OCI-LY7 (cell line): Measurements from ENCODE around the gene GTSE1. TPM values are rescaled to one million over a fixed set of nuclear protein-coding genes. Genes with fewer than 3 reads are reported as not detected.

Source experiments
- BruUV-seq: library from RNA; stranded (reverse); fragments of 400-500 nt; replicated peaks from 2 replicates; lab custom pipeline; 2021; lab: Mats Ljungman, UMichigan
- CTCF ChIA-PET: fragments of 300-600 bp; sonication (Branson Sonifier 250); formaldehyde crosslinking; loops from one replicate; lab custom pipeline; 2022; ENCODE audit warnings: antibody characterized with exemption; ENCODE audit not compliant: unreplicated experiment; lab: Charles Lee
- POLR2A ChIA-PET: fragments of 300-600 bp; sonication (Branson Sonifier 250); formaldehyde crosslinking; loops from one replicate; lab custom pipeline; 2022; ENCODE audit warnings: antibody characterized with exemption; lab: Charles Lee
- DNase-seq: peaks from one replicate; pipeline ENCODE4 v3.0.0-alpha.2; 2015; ENCODE audit warnings: low spot score
- H2AFZ ChIP-seq: fragments of 200-600 bp; sonication (generic), shearing (Covaris generic); 2 replicates; pipeline ENCODE4 v1.6.1; 2014; ENCODE audit warnings: mild to moderate bottlenecking, antibody characterized with exemption, low read length, moderate library complexity
- H3K27ac ChIP-seq: fragments of 200-600 bp; sonication (generic); 2 replicates; pipeline ENCODE4 v1.5.1; 2014; ENCODE audit warnings: mixed run types, low read depth, mild to moderate bottlenecking, moderate library complexity, low read length, inconsistent platforms; ENCODE audit not compliant: poor library complexity, severe bottlenecking
- H3K36me3 ChIP-seq: fragments of 200-600 bp; sonication (generic); 2 replicates; pipeline ENCODE4 v1.6.1; 2014; ENCODE audit warnings: mild to moderate bottlenecking, antibody characterized with exemption, low read length, moderate library complexity, mixed read lengths; ENCODE audit not compliant: insufficient read depth
- H3K4me1 ChIP-seq: fragments of 200-600 bp; sonication (generic); 2 replicates; pipeline ENCODE4 v1.5.1; 2014; ENCODE audit warnings: mild to moderate bottlenecking, low read length; ENCODE audit not compliant: insufficient read depth, poor library complexity, severe bottlenecking
- H3K4me2 ChIP-seq: fragments of 200-600 bp; sonication (generic); 2 replicates; pipeline ENCODE4 v1.6.1; 2014; ENCODE audit warnings: mild to moderate bottlenecking, low read length
- H3K4me3 ChIP-seq: fragments of 200-600 bp; sonication (generic); 2 replicates; pipeline ENCODE4 v1.5.1; 2014; ENCODE audit warnings: mild to moderate bottlenecking, low read depth, low read length; ENCODE audit not compliant: poor library complexity, severe bottlenecking
- H3K79me2 ChIP-seq: fragments of 200-600 bp; sonication (generic); 2 replicates; pipeline ENCODE4 v1.6.1; 2016; ENCODE audit warnings: low read depth, mild to moderate bottlenecking, low read length, moderate library complexity, mixed read lengths; ENCODE audit not compliant: insufficient read depth
- H3K9me2 ChIP-seq: fragments of 200-600 bp; sonication (generic); 2 replicates; pipeline ENCODE4 v1.6.1; 2016; ENCODE audit warnings: mild to moderate bottlenecking, low read length, mixed read lengths; ENCODE audit not compliant: insufficient read depth
- H3K9me3 ChIP-seq: fragments of 200-600 bp; sonication (generic); 2 replicates; pipeline ENCODE4 v1.6.1; 2014; ENCODE audit warnings: mild to moderate bottlenecking, mixed run types, low read length, mixed read lengths
- H4K20me1 ChIP-seq: fragments of 200-600 bp; sonication (generic); 2 replicates; pipeline ENCODE4 v1.6.1; 2014; ENCODE audit warnings: mild to moderate bottlenecking, antibody characterized with exemption, low read length, moderate library complexity, mixed read lengths; ENCODE audit not compliant: insufficient read depth
- CTCF ChIP-seq: fragments of 200-600 bp; sonication (generic); conservative IDR thresholded peaks from 2 replicates; pipeline ENCODE4 v1.5.1; 2014; ENCODE audit warnings: mild to moderate bottlenecking, antibody characterized with exemption, low read length, moderate library complexity, mixed read lengths
- EZH2phosphoT487 ChIP-seq: fragments of 200-600 bp; sonication (generic); IDR thresholded peaks from 2 replicates; pipeline ENCODE4 v1.6.1; 2018; ENCODE audit warnings: low read depth, borderline replicate concordance, mild to moderate bottlenecking, mixed run types, antibody characterized with exemption, low read length, moderate library complexity, mixed read lengths
- intact Hi-C: fragments of 100-400 bp; cut with micrococcal nuclease; formaldehyde crosslinking; loops from one replicate; pipeline ENCODE4 v1.10.0; 2022; ENCODE audit not compliant: unreplicated experiment
- total RNA-seq, 2 experiments: library from RNA; depleted of rRNA in 1 of 2; stranded (reverse); fragments of >200 nt in 1 of 2; shearing (Covaris generic) in 1 of 2; gene quantifications; 2 replicates each; pipeline ENCODE4 v1.2.3, GENCODE V29; 2014 to 2022

GTSE1 gene
- total RNA-seq, 2 experiments from 2014 or later: 54.7 to 109 TPM

GRCh38 chr22:46322711-46323110 is 26.0 kb downstream of the GTSE1 start:
- no TSS peak for BruUV-seq
- no peaks in the 10 kb centered on the region for H3K9me2 ChIP-seq
- H3K4me2 ChIP-seq: no peak overlapping the region
- no peak overlapping the region for H3K27ac ChIP-seq
- no peak overlapping the region for H2AFZ ChIP-seq
- intact Hi-C loops: no loop called here
- H4K20me1 ChIP-seq: no peaks in the 10 kb centered on the region; the same call in 1 of the 2 replicates
- DNase-seq: no peak
- ChIA-PET POLR2A (no interaction called here), CTCF (no interaction called here)
- no peak overlapping the region for H3K4me3 ChIP-seq
- no peaks in the 10 kb centered on the region for H3K9me3 ChIP-seq
- peaks cover 92% of the 10 kb centered on the region for H3K36me3 ChIP-seq
- no peaks in the 10 kb centered on the region for H3K79me2 ChIP-seq
- H3K4me1 ChIP-seq: no peaks in the 10 kb centered on the region
- TF ChIP-seq EZH2phosphoT487 (no peak), CTCF (no peak)

- Histone ChIP-seq H3K9me2 (no peaks in the 10 kb centered on the region), H3K27ac (no peak overlapping the region), H4K20me1 (no peaks in the 10 kb centered on the region; the same call in 1 of the 2 replicates), H2AFZ (no peak overlapping the region), H3K4me3 (no peak overlapping the region), H3K36me3 (peaks cover 92% of the 10 kb centered on the region), H3K79me2 (no peaks in the 10 kb centered on the region), H3K4me2 (no peak overlapping the region), H3K9me3 (no peaks in the 10 kb centered on the region), H3K4me1 (no peaks in the 10 kb centered on the region)
- BruUV-seq: no TSS peak
- DNase-seq: no peak
- ChIA-PET CTCF (no interaction called here), POLR2A (no interaction called here)
- no peak for TF ChIP-seq CTCF
- no peak for TF ChIP-seq EZH2phosphoT487
- intact Hi-C loops: no loop called here
Observed at GRCh38 chr22:46323162-46323561, 26.5 kb downstream of the GTSE1 start.

- POLR2A ChIA-PET: no interaction called here
- no TSS peak for BruUV-seq
- Histone ChIP-seq H3K9me3 (no peaks in the 10 kb centered on the region), H2AFZ (no peak overlapping the region), H3K27ac (no peak overlapping the region), H4K20me1 (no peaks in the 10 kb centered on the region), H3K4me1 (no peaks in the 10 kb centered on the region), H3K36me3 (peaks cover 93% of the 10 kb centered on the region), H3K79me2 (no peaks in the 10 kb centered on the region), H3K4me2 (no peak overlapping the region), H3K4me3 (no peak overlapping the region), H3K9me2 (no peaks in the 10 kb centered on the region)
- CTCF ChIA-PET: no interaction called here
- no peak for DNase-seq
- intact Hi-C loops: no loop called here
- no peak for TF ChIP-seq CTCF
- no peak for TF ChIP-seq EZH2phosphoT487
Observed at GRCh38 chr22:46326066-46326680, 29.5 kb downstream of the GTSE1 start.
